ENCODE data around the gene CFP.

CFP gene

GRCh38 chrX:47577424-47577823, 52.3 kb downstream of the CFP start:
- in situ Hi-C loops (cut with HindIII; ENCODE audit: low sequenced_read_pairs): no loop called here
- no peak for TF ChIP-seq CTCF (IDR thresholded peaks at IDR 0.05; ENCODE audit: low read depth, low read length, missing control alignments)
- DNase-seq (ENCODE audit: low read depth): no peak

GRCh38 chrX:47576021-47576898, 53.5 kb downstream of the CFP start:
- in situ Hi-C loops (cut with HindIII; ENCODE audit: low sequenced_read_pairs): no loop called here

More at GRCh38 chrX:47577424-47577823, 52.3 kb downstream of the CFP start:
- H3K4me3 ChIP-seq (ENCODE audit: low read depth, low read length): no peak overlapping the region

GRCh38 chrX:47574547-47575301, 55.0 kb downstream of the CFP start:
- DNase-seq (ENCODE audit: low read depth): no peak
- in situ Hi-C loops (cut with HindIII; ENCODE audit: low sequenced_read_pairs): no loop called here
- TF ChIP-seq CTCF (IDR thresholded peaks at IDR 0.05; ENCODE audit: low read depth, low read length, missing control alignments): no peak
- no peak overlapping the region for H3K4me3 ChIP-seq (ENCODE audit: low read depth, low read length)

More at GRCh38 chrX:47576021-47576898, 53.5 kb downstream of the CFP start:
- no peak for DNase-seq (ENCODE audit: low read depth)
- no peak overlapping the region for H3K4me3 ChIP-seq (ENCODE audit: low read depth, low read length)
- TF ChIP-seq CTCF (IDR thresholded peaks at IDR 0.05; ENCODE audit: low read depth, low read length, missing control alignments): no peak

GRCh38 chrX:47574076-47574546, 55.6 kb downstream of the CFP start:
- no peak overlapping the region for H3K4me3 ChIP-seq (ENCODE audit: low read depth, low read length)
- DNase-seq (ENCODE audit: low read depth): no peak
- in situ Hi-C loops (cut with HindIII; ENCODE audit: low sequenced_read_pairs): no loop called here
- TF ChIP-seq CTCF (IDR thresholded peaks at IDR 0.05; ENCODE audit: low read depth, low read length, missing control alignments): no peak

GRCh38 chrX:47573341-47574075, 56.2 kb downstream of the CFP start:
- in situ Hi-C loops (cut with HindIII; ENCODE audit: low sequenced_read_pairs): no loop called here
- TF ChIP-seq CTCF (IDR thresholded peaks at IDR 0.05; ENCODE audit: low read depth, low read length, missing control alignments): no peak
- H3K4me3 ChIP-seq (ENCODE audit: low read depth, low read length): no peak overlapping the region
- no peak for DNase-seq (ENCODE audit: low read depth)

Measured in astrocyte of the cerebellum (primary cell).